ENCODE measurements around the gene LCE2C.
"Not testable (repeated sequence)": the region's sequence is repeated elsewhere in the genome, so short reads cannot be mapped to it uniquely, and the experiment has no call there.

LCE2C gene, protein sequence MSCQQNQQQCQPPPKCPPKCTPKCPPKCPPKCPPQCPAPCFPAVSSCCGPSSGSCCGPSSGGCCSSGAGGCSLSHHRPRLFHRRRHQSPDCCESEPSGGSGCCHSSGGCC

DNA sequence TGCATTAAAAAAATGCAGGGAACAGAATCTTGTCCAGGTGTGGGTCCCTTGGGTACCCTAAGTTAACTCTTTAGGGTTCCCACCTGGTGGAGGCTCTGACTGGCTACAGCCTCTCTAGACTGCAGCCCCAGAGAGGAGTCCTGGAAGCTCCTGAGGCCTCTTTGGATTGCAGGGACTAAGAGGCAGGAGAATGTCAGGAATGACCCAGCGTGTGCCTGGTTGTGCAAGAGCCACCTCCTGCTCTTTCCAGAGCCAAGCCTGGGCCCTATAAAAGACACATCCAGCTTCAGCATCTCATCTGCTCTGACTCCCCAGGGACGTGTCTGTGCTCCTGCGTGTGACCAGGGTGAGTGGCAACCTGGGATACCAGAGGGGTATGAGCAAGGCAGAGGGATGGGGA lies at the start of gene LCE2C:
LCE2C (plus strand) TSS at position 297 of the 400 bp plus-strand sequence. CDS start 737 bp downstream, outside the sequence.
- DNase-seq (ENCODE audit: low read depth in 2 of 2), result not testable (repeated sequence)

DNA sequence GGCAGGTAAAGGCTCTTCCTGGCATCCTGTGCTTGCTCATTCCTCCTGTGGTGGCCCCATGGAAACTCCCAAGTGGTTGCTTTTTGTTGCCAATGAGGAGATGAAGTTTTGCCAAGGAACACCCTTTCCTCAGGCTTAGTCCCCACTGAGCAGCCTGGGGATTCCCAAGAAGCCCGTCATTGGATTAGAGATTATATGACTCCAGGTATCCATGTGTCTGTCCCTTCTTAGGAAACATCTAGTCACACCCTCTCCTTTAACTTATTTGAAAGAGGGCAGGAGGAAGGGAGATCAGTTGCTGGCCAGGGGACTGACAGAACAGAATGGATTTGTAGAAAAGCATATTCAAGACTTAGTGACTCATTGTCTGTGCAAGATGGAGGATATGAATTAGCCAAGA lies 48.3 kb upstream of the LCE2C start:
- DNase-seq (ENCODE audit: low read depth in 2 of 2), result no peak

DNA sequence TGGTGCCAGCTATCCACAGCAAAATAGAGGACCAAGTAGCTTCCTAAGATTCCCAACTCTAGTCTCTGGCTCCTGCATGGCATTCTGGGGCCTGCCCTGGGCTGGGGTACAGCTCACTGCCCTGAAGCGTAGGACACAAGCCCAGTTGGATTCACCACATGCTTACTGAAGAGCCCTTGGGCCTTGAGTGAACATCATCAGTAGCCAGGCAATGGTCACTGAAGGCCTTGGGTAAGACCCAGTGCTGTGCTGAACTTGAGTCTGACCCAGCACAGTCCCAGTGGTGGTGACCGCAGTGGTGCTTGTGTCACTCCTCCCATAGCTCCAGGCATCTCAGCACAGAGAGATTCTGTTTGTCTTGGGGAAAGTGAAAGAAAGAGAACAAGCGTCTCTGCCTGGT lies 44.5 kb upstream of the LCE2C start:
- DNase-seq (ENCODE audit: low read depth in 2 of 2), result no peak

DNA sequence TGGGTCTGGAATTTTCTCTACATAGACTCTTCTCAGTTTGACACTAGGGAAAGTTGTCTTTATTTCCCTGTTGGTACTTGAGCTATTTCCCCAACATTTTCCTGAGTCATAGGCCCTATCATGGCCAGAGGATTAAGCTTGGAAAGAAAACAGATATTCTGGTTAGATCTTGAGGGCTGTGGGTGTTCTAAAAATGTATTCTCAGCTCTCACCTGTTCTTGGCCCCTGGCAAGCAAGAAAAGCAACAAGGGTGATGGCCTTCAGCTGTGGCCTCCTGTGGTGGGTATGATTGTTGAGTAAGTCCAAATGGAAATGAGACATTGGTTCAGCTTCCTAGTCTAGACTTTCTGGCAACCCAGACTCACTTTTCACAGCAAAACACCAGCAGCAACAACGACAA lies 34.7 kb upstream of the LCE2C start:
- no peak for DNase-seq (ENCODE audit: low read depth in 2 of 2)

DNA sequence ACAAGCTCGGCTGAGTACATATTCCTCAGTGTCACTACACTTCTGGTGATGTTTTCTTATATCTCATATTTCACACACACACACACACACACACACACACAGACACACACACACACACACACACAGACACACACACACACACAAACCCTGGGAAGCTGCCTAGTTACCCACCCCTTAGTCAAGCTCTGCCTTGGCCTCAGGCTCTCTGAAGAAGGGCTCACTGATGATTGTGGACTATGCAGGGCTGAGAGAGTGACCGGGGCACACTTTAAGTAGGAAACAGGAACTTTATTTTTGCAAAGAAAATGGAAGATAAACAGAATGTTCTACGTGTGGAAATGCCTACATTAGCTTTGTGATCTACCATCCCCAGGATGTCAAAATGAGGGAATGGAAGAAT lies 31.1 kb upstream of the LCE2C start:
- DNase-seq (ENCODE audit: low read depth in 2 of 2), result no peak

DNA sequence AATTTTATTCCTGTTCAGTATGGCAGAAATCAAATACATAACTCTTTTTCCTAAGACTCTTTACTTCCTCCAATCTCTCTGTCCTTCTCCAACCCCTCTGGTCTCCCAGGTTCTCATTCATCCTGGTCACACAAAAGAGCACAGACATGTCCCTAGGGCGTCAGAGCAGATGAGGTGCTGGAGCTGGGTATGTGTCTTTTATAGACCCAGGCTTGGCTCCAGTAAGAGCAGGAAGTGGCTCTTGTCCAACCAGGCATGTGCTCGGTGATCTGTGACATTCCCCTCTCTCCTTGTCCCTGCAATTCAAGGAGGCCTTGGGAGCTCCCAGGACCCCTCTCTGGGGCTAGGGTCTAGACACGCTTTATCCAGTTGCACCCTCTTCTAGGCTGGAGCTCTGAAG lies 29.9 kb upstream of the LCE2C start:
- no peak for DNase-seq (ENCODE audit: low read depth in 2 of 2)

DNA sequence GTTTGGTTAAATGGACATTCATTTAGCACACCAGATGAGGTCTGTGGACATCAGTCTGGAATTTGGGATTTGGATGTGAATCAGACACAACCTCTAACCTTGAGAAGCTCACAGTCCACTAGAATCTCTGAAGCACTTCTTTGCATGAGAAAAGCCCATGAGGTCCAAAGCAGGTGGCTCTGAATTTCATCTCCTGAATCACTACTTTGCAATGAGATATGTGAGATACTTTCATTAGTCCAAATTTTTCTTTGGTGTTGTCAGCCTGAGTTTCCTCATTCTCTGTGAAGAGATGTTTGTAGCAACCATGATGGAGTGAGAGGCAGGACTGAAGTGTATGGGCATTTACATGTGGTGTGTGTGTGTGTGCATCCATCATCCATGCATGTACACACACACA lies 28.4 kb upstream of the LCE2C start:
- DNase-seq (ENCODE audit: low read depth in 2 of 2), result no peak

DNA sequence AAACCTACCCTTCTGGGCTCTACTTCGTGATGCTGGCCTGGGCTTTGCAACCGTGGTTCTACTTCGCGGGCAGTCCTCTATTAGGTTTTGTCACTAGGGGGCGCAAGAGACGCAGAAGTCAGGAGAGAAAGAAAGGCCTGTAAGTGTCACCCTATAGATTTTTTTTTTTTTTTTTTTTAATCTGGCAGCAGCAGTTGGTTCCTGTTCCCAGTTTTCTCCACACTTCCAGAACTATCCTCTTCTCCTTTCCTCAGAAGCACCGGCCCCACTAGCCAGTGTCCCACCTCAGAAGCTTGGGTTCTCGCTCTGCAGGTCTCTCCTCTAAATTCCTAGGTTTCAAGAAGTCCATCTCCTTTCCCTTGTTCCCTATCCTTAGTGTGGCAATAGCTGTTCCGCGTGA lies 21.0 kb upstream of the LCE2C start:
- DNase-seq (ENCODE audit: low read depth in 2 of 2), result no peak

DNA sequence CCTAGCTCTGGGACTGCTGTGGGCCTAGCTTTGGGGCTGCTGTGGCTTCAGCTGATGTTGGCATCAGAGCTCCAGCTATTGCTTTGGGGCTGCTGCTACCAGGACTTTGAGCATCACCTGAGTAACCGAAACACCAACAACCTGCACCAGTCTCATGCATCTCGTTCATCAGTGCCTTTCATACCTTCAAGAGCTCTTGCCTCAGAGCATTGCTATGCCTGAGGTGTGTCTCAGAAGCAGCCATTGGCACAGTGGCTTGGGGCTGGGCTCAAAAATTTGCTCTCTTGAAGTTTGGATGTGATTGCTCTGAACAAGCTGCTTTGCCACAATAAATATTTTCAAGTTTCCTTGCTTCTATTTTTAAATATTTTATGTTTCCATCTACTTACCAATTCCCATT lies 18.6 kb upstream of the LCE2C start:
- no peak for DNase-seq (ENCODE audit: low read depth in 2 of 2)

DNA sequence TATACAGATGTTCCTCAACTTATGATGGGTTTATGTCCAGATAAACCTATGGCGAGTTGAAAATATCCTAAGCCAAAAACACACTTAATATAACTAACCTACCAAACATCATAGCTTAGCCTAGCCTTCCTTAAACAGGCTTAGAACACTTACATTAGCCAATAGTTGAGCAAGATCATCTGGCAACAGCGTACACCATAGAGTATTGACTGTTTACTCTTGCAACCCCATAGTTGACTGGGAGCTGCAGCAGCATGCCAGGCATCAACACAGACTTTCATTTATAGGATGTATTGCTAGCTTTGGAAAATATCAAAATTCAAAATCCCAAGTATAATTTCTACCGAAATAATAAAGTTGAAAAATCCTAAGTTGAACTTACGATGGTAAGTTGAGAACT lies 17.4 kb upstream of the LCE2C start:
- no peak for DNase-seq (ENCODE audit: low read depth in 2 of 2)

DNA sequence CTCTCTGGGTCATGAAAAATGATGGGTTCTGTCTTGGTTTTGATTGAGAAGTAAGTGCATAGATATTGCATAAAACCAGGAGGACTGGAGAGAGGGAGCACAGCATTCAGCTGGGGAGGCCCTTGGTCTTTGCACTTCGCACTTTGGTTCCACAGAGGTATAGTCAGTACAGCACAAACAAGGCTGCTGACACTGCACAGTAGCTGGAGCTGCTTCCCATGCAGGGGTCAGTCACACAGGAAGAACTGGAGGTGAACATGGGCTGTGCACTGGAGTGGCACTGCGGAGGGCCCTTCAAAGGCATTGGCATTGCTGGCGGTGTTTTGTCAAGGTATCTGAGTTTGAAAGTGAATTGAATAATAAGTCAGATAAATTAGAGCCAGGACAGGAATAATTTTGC lies 16.4 kb upstream of the LCE2C start:
- no peak for DNase-seq (ENCODE audit: low read depth in 2 of 2)

DNA sequence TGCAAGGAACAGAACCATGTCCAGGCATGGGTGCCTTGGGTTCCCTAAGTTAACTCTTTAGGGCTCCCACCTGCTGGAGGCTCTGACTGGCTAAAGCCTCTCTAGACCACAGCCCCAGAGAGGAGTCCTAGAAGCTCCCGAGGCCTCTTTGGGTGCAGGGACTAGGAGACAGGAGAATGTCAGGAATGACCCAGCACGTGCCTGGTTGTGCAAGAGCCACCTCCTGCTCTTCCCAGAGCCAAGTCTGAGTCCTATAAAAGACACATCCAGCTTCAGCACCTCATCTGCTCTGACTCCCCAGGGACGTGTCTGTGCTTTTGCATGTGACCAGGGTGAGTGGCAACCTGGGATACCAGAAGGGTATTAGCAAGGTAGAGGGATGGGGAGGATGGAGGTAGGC lies 12.0 kb upstream of the LCE2C start, which contains the start of gene LCE2D:
LCE2D (plus strand) TSS at position 283 of the 400 bp plus-strand sequence. CDS start 726 bp downstream, outside the sequence.
- no peak for DNase-seq (ENCODE audit: low read depth in 2 of 2)

DNA sequence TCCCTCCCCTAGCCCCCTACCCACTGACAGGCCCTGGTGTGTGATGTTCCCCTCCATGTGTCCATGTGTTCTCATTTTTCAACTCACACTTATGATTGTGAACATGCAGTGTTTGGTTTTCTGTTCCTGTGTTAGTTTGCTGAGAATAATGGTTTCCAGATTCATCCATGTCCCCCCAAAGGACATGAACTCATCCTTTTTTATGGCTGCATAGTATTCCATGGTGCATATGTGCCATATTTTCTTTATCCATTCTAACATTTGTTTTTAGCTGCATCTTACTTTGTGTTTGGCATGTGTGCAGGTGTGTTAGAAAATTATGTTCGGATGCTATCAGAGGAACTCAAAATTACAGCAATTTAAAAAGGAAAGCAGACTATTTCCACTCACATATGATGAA lies 8.9 kb upstream of the LCE2C start:
- not testable (repeated sequence) for DNase-seq (ENCODE audit: low read depth in 2 of 2)

DNA sequence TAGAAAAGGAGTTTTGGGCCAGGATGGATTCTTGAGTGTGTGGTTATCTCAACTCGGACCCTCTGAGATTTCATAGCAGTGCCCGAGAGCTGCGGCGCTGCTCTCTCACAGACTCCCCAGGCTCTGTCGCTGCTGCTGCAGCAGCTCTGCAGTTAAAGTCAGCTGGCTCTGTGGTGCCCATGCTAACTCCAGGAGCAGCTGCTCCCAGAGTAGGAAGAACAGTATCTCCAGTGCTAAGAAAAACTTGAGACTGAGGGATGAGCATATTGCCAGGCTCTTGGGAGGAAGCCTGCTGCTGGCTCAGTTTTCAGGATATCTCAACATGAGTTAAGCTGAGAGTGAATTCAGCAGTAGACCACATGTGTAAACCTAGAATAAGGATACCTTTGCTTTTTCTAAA lies 7.4 kb upstream of the LCE2C start:
- DNase-seq (ENCODE audit: low read depth in 2 of 2), result no peak

DNA sequence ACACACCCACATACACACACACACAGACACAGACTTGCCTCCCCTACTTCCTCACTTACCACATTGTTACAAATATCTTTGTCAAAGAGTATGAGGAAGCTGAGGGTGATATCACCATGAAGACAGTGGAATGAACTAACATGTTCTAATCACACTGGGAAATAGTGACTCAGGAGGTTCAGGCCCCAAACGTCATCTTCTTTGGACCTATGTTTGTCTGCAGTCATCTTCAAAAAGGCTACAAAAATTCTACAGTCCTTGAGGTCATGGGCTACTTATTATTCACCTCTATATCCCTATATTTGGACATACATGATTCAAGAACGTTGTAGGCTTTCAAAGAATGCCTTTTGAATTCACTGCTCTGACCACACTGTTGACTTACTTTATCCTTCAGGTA lies 2.1 kb upstream of the LCE2C start:
- DNase-seq (ENCODE audit: low read depth in 2 of 2), result no peak

DNA sequence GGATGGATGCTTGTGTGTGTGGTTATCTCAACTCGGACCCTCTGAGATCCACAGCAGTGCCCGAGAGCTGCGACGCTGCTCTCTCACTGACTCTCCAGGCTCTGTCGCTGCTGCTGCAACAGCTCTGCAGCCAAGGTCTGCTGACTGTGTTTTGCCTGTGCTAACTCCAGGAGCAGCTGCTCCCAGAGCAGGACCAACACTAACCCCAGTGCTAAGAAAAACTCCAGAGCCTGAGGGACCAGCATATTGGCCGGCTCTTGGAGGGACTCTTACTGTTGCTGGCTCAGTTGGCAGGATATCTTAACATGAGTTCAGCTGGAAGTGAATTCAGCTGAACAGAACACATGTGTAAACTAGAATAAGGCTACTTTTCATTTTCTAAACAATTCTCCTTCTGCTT lies 4.4 kb downstream of the LCE2C start:
- DNase-seq (ENCODE audit: low read depth in 2 of 2), result no peak

DNA sequence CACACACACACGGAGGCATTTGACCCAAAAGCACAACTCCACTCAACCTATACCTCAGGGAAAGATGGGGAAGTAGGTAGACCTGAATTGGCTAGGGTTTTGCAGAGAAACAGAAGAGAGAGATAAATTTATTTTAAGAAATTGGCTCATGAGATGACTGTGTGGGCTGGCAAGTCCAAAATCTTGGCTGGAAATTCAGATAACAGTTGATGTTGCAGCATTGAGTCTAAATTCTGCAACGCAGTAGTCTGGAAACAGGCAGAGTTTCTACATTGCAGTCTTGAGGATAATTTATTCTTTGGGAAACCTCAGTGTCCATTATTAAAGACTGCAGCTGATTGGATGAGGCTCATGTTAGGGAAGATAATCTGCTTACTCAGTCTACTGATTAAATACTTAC lies 6.5 kb downstream of the LCE2C start:
- DNase-seq (ENCODE audit: low read depth in 2 of 2), result no peak

DNA sequence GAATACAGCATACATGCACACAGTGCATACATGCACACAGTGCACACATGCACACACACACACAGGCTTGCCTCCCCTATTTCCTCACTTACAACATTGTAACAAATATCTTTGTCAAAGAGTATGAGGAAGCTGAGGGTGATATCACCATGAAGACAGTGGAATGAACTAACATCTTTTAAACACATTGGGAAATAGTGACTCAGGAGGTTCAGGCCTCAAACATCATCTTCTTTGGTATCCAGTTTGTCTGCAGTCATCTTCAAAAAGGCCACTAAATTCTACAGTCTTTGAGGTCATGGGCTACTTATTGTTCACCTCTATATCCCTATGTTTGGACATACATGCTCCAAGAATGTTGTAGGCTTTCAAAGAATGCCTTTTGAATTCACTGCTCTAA lies 8.8 kb downstream of the LCE2C start:
- no peak for DNase-seq (ENCODE audit: low read depth in 2 of 2)

DNA sequence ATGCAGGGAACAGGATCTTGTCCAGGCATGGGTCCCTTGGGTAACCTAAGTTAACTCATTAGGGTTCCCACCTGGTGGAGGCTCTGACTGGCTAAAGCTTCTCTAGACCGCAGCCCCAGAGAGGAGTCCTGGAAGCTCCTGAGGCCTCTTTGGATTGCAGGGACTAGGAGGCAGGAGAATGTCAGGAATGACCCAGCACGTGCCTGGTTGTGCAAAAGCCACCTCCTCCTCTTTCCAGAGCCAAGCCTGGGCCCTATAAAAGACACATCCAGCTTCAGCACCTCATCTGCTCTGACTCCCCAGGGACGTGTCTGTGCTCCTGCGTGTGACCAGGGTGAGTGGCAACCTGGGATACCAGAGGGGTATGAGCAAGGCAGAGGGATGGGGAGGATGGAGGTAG lies 10.7 kb downstream of the LCE2C start, which contains the start of gene LCE2B:
LCE2B (plus strand) TSS at position 301 of the 400 bp plus-strand sequence. CDS start 721 bp downstream, outside the sequence.
- not testable (repeated sequence) for DNase-seq (ENCODE audit: low read depth in 2 of 2)

DNA sequence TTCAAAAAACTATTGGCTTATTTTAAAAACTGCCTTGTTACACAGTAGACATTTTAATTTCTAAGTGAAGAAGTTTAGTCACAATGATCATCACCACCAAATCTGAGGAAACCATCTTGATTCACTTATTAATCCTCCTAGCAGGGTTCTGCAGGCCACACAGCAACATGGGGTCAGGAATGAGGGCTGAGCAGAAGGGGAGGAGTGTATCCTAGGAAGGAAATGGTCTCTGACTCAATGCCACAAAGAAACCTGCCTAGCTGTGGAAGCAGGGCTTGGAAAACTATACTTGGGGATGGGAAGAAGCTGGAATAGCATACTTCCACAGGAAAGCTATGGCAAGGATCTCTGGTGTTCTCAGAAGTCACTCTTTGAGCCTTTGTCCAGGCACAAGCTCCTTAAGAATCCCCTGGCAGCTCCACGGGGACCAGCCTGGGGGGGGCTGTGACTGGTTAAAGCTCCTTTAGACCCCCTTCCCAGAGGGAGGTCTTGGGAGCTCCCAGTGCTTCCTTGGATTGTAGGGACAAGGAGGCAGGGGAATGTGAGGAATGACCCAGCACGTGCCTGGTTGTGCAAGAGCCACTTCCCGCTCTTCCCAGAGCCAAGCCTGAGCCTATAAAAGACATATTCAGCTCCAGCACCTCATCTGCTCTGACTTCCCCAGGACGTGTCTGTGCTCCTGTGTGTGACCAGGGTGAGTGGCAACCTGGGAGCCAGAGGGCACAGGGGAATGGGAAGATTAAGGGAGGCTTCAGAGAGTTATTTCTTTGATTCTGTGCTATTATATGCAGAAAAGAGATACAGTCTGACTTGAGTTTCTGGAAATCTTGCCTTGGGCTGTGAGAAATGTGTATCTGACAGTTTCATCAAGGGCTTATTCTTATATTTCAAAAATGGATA lies 22.9 kb downstream of the LCE2C start, which contains the start of gene LCE2A:
LCE2A (plus strand) TSS at position 645 of the 900 bp plus-strand sequence. CDS start 557 bp downstream, outside the sequence.
- no peak for DNase-seq (ENCODE audit: low read depth in 2 of 2)

DNA sequence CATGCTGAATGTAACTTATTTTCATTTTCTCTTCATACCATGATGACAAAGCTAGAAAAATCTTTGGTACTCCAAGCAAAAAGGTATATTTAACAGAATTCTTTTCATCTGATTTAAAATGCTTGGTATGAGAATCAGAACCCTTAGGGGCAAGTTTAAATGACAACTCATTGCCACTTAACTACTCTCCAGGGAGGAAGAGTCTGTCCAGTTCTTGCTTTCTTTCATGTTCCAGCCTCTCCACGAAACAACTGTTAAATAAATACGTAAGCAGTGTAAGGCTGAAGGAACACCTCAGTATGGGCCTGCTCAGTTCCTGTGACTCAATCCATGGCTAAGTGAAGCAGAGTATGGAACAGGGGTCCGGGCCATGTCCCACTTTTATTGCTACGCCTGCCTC lies 24.7 kb downstream of the LCE2C start:
- no peak for DNase-seq (ENCODE audit: low read depth in 2 of 2)

DNA sequence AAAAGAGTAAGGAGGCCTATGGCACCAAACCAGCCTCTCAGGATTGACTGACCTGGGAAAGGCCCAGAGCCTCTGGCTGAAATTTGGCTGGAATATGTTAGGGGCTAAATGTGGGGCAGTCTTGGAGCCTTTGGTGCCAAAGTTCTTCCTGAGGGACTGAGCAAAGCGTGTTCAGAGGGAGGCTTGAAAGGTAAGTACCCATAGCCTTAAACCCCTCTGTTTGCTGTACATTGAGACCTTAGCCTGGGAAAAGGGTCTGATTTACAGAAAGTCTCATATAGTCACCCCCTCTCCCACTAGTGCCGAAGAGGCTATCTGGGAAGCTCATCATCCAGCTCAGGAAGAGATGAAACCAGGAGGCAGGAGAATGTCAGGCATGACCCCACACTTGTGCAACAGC lies 32.8 kb downstream of the LCE2C start, which contains the start of gene LCE4A:
LCE4A (plus strand) TSS at position 301 of the 400 bp plus-strand sequence. CDS start 916 bp downstream, outside the sequence.
- DNase-seq (ENCODE audit: low read depth in 2 of 2), result no peak

DNA sequence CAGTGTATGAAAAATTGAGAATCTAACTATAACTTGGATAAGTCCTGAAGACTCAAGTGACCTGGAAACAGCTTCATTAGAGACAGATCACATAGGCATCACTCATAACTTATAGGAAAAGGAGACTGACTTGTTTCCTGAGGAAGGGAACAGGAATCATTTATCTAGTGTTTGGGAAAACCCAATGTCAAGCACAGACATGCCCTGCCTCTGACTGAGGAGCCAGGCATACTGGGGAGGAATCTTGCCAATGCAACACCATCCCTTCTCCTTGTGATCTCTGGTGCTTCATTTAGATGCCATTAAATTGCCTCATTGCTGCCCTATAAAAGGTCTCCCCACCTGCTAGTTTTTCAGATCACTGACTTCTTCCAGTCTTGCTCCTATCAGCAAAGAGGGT lies 43.2 kb downstream of the LCE2C start:
- no peak for DNase-seq (ENCODE audit: low read depth in 2 of 2)
